NCI-H2107 treated with DMSO at 0.1 percent for 48 hours (cell line): ENCODE results near the gene NUP62.
A peak's percentile ranks its signal among the peaks of the same experiment; 100 is the strongest.
"Not testable (repeated sequence)": the region's sequence is repeated elsewhere in the genome, so short reads cannot be mapped to it uniquely, and the experiment has no call there.

Source experiments
- DNase-seq: peaks from one replicate; lab custom pipeline; 2025; ENCODE audit not compliant: unreplicated experiment; lab: John Stamatoyannopoulos, UW

NUP62 gene

GRCh38 chr19:49926515-49926914 lies 2.8 kb downstream of the NUP62 start:
- no peak for DNase-seq

- no peak for DNase-seq
Measured at GRCh38 chr19:49925486-49925885, 3.8 kb downstream of the NUP62 start.

DNA sequence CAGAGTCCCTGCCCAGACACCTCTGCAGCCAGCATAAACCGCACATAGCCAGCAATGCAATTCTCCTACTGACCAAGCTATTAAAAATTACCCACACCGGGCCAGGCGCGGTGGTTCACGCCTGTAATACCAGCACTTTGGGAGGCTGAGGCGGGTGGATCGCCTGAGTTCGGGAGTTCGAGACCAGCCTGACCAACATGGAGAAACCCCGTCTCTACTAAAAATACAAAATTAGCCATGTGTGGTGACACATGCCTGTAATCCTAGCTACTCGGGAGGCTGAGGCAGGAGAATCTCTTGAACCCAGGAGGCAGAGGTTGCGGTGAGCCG lies 4.5 kb downstream of the NUP62 start:
- not testable (repeated sequence) for DNase-seq

GRCh38 chr19:49924004-49924880 lies 5.1 kb downstream of the NUP62 start:
- peak; percentile 83 for DNase-seq

- DNase-seq: peak; percentile 18
Measured at GRCh38 chr19:49923055-49924003, 6.0 kb downstream of the NUP62 start.

- DNase-seq: no peak
Measured at GRCh38 chr19:49921871-49922795, 7.2 kb downstream of the NUP62 start.

DNA sequence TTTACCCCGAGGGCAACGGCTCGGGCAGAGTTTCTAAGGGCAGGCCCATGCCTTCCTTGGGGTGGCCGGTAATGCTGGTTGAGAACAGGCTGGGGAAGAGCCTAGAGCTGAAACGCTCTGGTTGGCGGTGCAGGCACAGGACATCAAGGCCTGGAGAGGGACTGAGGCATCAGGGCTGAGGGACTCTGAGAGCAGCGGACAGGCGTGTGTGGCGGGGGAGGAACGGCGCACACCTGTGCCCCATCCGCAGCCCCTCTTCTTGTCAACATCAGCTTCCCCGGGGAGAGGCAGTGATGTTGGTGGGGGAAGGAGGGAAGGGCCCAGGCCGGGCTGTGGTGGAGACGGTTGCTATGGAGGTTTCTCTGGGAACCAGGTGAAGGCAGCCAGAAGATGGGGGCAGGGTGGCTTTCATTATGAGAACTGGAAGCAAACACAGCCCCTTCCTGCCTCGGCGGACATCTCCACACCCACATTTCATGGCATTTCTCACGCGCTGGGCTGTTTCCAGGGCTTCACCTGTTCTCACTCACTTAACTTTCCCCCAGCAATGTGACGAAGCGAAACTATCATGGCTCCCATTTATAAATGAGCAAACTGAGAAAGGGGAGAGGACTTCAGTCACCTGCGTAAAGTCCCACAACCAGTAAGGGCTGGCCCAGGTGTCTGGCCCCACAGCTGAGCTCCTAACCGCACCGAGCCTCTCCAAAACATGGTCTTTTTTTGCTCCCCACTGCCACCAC lies 8.5 kb downstream of the NUP62 start:
- DNase-seq: peak; percentile 85

DNA sequence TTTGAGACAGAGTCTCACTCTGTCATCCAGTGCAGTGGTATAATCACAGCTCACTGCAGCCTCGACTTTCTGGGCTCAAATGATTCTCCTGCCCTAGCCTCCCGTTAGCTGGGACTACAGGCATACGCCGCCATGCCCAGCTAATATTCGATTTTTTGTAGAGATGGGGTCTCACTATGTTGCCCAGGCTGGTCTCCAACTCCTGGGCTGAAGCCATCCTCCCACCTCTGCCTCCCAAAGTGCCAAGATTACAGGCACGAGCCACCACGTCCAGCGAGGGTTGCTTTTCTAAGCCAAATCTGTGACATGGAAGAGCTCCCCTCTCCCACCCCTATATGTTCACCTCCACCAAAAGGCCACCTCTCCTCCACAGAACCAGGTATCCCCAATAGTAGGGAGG lies 11.2 kb downstream of the NUP62 start:
- DNase-seq: no peak

DNA sequence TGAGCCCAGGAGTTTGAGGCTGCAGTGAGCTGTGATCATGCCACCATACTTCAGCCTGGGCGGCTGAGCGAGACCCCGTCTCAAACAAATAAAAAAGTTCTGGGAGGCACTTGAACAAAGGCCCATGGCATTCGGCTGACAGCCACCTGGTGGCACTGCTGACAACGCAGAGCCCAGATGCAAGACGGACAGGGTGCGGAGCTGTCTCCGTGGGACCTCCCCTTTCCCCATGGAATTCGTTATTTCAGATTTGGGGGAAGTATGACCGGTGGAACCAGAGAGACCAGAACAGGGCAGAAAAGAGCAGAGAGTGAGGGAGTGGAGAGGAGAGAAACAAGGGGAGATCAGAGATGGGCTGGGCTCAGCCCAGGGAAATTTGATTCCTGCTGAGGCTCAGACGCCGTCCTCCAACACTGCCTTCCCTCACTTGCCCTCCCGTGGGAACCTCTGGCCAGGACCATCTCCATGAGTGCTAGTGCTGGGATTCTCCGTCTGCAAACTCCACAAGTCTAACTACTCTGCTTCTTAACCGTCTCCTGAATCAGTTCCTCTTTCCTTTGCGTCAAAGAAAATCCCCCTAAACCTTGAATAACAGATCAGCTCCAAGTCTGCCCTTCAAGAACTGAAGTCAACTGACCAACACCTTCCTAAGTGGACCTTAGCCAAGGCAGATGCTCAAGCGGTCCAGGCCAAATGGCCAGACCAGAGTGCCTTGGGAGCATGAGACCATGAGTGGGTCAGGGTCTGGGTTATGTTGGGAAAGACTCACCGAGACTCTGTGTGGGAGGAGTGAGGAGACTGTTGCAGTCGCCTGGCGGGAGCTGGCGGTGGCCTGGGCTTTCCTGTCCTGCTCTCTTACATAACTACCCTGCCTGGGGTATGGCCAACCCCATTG lies 12.2 kb downstream of the NUP62 start:
- peak; percentile 43 for DNase-seq

GRCh38 chr19:49915271-49915670 lies 14.0 kb downstream of the NUP62 start:
- no peak for DNase-seq

DNA sequence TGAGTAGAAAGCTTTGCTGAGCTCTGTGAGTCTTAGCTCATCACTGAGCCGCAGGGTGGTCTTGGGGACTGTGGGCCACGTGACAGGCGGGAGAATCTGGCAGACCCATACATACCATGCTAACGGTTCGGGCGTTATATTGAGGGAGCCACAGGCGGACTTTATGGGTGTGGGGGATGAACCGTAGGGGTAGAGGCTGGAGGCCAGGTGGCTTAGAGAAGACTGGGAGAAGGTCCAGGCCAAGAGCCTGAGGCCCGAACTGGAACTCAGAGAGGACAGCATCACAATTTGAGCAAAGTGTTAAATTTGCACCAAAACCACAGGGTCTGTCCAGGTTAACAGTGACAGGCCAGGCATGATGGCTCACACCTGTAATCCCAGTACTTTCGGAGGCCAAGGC lies 15.6 kb downstream of the NUP62 start:
- DNase-seq: no peak

GRCh38 chr19:49912965-49913685 lies 16.2 kb downstream of the NUP62 start:
- no peak for DNase-seq

DNA sequence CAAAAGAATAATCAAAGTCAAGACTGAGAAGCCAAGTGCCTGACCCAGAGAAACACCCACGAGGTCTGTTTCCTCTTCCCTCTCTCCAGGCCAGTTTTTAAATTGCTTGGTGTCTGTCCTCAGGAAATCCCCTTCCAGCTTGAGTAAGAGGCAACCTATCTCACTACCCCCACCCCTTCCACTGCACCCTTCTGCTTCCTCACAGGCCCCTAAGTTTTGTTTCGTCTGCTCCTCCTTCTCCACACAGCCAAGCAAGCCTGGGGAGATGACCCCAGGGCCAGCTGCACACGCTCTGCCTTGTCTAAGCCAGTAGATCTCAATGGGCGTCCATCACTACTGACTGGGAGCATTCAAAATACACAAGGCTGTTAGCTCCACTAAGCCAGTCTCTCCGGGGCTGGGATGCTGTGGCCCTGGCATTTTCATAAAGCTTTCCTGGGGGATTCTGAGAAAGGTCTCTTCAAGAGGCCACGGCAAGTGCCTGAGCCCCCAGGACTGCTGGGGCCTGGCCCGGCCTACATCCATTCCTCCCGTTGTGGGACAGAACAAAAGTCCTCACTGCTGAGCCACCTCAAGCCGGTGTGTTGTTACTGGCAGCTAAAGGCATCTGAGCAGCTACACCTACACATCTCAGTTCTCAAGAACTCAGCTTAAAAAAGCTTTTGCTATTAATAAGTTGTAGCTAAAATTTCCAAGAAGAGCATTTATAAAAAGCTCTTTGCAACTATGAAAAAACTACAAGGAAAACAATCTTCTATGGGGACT lies 17.7 kb downstream of the NUP62 start:
- no peak for DNase-seq

GRCh38 chr19:49910179-49910578 lies 19.1 kb downstream of the NUP62 start:
- DNase-seq: no peak

DNA sequence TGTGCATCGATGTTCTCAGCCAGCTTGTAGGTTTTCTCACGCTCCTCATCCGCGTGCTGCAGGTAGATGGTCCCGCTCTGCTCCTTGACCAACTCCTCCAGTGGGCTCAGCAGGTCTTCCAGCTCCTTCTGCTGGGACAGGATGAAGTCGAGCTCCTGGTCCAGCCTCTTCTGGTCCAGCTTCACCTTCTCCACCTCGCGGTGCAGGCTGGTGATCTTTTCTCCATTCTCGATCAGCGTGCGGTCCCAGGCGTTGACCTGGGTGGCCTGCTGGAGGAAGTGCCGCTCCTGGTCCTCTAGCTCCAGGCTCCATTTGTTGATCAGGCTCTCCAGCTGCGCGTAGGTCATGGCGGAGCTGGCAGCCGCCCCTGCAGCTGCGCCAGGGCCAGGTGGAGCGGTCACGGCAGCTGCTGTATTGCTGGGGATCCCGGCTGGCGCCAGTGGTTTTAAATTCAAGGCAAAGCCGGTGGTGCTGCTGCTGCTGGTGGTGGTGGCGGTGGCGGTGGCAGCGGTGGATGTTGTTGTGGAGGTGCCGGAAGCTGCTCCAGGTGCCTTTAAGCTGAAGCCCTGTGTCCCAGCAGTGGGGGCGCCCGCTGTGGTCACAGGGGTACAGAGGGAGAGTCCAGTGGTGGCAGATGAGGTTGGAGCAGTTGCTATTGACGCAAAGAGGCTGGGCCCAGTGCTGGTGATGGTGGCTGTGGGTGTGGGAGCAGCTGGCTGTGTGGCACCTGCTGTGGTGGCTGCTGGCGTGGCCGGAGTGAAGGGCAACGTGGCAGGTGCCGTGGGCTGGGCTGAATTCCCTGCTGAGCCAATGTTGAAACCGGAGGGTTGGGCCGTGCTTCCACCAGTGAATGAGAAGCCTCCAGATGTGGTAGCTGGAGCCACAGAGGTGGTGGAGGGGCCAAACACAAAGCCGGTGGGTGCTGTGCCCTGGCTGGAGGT lies 20.6 kb downstream of the NUP62 start:
- DNase-seq: no peak

GRCh38 chr19:49907745-49908446 lies 21.4 kb downstream of the NUP62 start:
- DNase-seq: no peak
